ENCODE data around the gene FBXO2.

The FBXO2 gene

GRCh38 chr1:11654137-11654938 is at the start of gene FBXO2, which contains the start of gene FBXO44:
Gene FBXO2 (minus strand): TSS chr1:11654429. CDS start chr1:11654340, 89 bp downstream.
Gene FBXO44 (plus strand): TSS chr1:11654877. CDS start chr1:11655836, 959 bp downstream.
- in situ Hi-C loops (cut with MboI; ENCODE audit: low sequenced_read_pairs), result no loop called here

GRCh38 chr1:11703357-11704193 is 49.3 kb upstream of the FBXO2 start:
- in situ Hi-C loops (cut with MboI; ENCODE audit: low sequenced_read_pairs), result no loop called here

GRCh38 chr1:11701981-11702803 is 48.0 kb upstream of the FBXO2 start:
- in situ Hi-C loops (cut with MboI; ENCODE audit: low sequenced_read_pairs), result no loop called here

DNA sequence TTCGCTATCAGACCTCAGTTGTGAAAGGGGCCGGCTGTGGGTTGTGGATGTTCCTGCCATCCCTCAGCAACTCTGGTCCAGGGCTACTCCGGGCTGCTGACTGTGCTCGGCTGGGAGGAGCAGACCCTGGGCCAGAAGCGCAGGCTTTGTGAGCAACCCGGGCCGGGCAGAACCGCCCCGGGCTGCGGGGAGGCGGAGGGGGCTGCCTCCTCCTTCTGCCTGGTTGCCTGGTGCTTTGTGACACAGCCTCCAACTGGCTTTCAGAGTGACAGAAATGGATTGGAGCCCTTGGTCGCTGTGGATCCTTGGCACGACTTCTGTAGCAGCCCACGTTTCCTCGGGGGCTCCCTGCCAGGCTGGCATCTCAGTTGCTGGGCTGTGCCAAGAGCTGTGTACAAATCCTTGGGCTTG is 47.3 kb upstream of the FBXO2 start:
- in situ Hi-C loops (cut with MboI; ENCODE audit: low sequenced_read_pairs), result no loop called here

GRCh38 chr1:11700601-11701467 is 46.6 kb upstream of the FBXO2 start:
- in situ Hi-C loops (cut with MboI; ENCODE audit: low sequenced_read_pairs), result no loop called here

DNA sequence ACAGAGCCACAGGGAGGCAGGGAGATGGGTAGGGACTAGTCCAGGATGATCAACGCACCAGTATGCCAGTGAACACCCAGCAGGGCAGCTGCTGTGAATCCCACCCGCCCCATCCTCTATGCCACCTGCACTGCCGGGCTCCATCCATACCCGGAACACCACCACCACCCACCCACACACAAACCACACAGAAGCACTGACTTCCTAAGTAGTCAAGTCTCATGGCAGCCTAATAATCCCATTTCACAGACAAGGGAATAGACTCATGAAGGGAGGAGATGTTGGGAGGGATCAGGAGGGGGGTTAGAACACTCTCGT is 43.6 kb upstream of the FBXO2 start:
- in situ Hi-C loops (cut with MboI; ENCODE audit: low sequenced_read_pairs), result no loop called here

GRCh38 chr1:11697188-11697892 is 43.1 kb upstream of the FBXO2 start:
- in situ Hi-C loops (cut with MboI; ENCODE audit: low sequenced_read_pairs), result no loop called here

DNA sequence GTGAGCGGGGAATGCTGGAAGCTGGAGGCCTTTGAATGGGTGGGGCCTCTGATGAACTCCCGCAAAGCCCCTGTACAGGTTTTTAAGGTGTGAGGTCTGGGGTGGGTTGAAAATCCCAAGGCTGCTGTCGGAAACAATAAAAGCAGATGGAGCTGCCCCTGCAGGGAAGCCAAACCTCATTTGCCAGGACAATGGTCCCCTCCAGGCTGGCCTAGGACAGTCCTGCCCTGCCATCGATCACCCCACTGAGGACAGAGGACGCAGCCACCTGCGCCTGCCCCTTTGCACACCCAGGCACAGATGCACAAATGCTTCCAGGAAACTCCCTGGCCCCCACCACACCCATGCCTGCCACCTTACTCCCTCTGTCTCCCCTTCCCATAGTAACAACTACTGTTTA is 41.6 kb upstream of the FBXO2 start:
- in situ Hi-C loops (cut with MboI; ENCODE audit: low sequenced_read_pairs), result no loop called here

- in situ Hi-C loops (cut with MboI; ENCODE audit: low sequenced_read_pairs), result no loop called here
Observed at GRCh38 chr1:11693917-11694316, 39.7 kb upstream of the FBXO2 start.

DNA sequence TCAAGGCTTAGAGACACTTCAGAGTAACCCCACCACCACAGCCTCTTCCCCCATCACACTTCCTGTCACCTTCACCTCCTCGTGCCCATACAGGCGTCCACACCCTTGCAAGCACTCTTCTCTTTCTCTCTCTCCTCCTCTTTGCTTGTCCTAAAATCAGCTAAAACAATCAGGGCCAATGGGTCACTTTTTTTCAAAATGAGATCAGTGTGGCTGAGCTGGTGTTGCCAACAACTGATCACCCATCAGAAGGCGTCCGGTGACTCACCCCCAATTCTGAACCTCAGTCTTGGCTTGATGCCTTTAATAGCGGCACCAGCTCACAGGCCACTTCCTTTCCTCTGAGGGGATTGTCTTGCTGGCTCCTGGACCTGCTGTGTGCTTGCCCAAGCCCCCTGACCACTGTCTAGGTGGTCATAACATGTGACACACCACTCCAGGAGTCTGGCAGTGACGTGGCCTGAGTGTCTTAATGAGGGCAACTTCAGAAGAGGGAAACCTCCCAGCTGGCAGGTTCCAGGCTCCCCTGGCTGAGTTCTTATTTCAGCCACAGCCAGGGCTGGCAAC is 38.9 kb upstream of the FBXO2 start:
- in situ Hi-C loops (cut with MboI; ENCODE audit: low sequenced_read_pairs), result no loop called here

- in situ Hi-C loops (cut with MboI; ENCODE audit: low sequenced_read_pairs), result no loop called here
Observed at GRCh38 chr1:11691928-11692711, 37.9 kb upstream of the FBXO2 start.

DNA sequence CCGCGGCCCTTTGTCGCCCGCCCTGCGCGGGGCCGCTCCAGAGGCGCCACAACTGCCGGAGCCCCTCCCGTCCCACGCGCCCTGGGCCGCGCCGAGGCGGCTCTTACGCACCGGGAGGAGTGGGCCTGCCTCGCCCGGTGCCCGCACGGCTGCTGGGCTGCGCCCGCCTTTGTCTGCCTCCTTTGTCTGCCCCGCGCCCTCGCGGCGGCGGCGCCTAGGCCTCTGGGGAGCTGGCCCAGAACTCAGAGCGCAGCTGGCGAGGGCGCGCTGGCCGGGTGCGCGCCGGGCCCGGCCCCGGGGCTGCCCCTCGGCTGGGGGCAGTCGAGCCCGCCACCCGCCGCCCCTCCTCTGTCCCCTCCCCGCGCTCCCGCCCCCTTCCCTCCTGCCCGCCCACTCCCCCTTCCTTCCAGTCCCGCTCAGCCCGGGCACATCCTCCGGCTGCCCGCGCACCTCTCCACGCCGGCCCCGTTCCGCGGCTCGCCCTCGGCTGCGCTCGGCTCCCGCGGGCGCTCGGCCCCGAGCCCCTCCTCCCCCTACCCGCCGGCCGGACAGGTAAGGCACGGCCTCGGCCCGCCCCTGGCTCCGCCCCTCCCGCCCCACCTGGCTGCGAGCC is 37.2 kb upstream of the FBXO2 start, which contains the start of gene DRAXIN:
DRAXIN (plus strand) TSS at position 409 of the 613 bp plus-strand sequence. CDS start 14,549 bp downstream, outside the sequence.
- in situ Hi-C loops (cut with MboI; ENCODE audit: low sequenced_read_pairs), result no loop called here

DNA sequence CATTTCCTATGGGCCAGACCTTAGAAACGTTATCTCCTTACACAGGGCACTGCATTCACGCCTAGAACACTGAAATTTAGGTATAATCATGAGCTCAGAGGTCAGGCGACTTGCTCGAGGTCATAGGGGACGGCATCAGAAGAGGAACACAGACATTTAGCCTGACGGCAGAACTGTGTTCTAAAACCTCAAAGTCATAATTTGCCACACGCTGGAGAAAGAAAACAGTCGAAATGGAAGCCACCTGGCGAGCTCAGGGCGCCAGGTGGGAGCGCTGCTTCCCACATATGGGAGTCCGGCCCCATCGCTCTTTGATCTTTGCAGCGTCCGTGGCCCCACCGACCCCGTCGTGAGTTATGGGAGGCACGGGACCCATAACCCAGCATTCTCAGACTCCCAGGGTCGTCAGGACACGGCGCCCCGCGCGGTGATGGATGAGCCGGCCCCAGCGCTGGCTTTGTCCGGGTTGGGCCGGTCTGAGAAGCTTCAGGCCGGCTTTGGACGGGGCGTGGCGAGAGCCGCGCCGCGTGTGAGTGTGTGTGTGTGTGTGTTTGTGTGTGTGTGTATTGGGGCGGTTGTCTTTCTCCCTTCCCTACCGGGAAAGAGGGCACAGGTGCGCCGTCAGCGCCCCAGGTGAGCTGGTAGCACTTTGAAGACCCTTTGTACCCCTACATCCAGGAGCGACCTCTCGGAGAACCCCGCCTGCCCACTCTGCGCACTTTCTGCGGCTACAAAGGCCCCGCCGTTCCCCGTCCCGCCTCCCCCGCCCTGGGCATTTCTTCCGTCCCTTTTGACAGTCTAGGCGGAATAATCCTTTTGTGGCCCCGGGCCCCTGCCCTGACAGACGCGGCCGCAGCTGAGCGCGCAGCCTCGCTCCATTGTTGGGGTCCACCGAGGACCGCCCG is 36.4 kb upstream of the FBXO2 start:
- in situ Hi-C loops (cut with MboI; ENCODE audit: low sequenced_read_pairs), result no loop called here

DNA sequence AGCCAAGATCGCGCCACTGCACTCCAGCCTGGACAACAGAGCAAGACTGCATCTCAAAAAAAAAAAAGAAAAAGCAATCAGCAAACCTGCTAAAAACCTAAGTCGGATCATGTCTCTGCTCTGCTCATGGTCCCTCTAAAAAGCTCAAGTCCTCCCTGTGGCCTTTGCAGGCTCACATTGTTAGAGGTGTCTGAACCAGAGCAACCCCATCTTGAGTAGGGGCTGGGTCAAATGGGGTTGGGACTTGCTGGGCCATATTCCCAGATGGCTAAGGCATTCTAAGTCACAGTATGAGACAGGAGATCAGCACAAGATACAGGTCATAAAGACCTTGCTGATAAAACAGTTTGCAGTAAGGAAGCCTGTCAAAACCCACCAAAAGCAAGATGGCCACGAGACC is 34.3 kb upstream of the FBXO2 start:
- in situ Hi-C loops (cut with MboI; ENCODE audit: low sequenced_read_pairs), result no loop called here

GRCh38 chr1:11685210-11685752 is 31.1 kb upstream of the FBXO2 start:
- in situ Hi-C loops (cut with MboI; ENCODE audit: low sequenced_read_pairs), result no loop called here

GRCh38 chr1:11684070-11684469 is 29.8 kb upstream of the FBXO2 start:
- in situ Hi-C loops (cut with MboI; ENCODE audit: low sequenced_read_pairs), result no loop called here

GRCh38 chr1:11682799-11683198 is 28.6 kb upstream of the FBXO2 start:
- in situ Hi-C loops (cut with MboI; ENCODE audit: low sequenced_read_pairs), result no loop called here

All from HL-60/S4 treated with phorbol 12-myristate 13-acetate at 8.2 ng/mL for 4 days and 3 days (cell line).